Tibial artery (tissue), 4 donors: ENCODE measurements around the gene OGFOD2.

ENCODE experiments used
- DNase-seq, 2 donors: peaks; one replicate each; pipeline ENCODE4 v3.0.0-alpha.2; 2019
- H3K27ac ChIP-seq, 2 donors: fragments of 200-600 bp; sonication (generic) in 1 of 2; 1 replicate in 1 of 2; 2 replicates in 1 of 2; pipeline ENCODE4 v1.5.1; 2018 to 2019; ENCODE audit warnings: mild to moderate bottlenecking in 1 of 2
- H3K27me3 ChIP-seq, 2 donors: fragments of 200-600 bp; sonication (generic) in 1 of 2; one replicate each; pipeline versions ENCODE4 v1.5.1 to v1.6.0; 2016 to 2019
- H3K36me3 ChIP-seq, 3 donors: fragments of 200-600 bp; sonication (generic) in 2 of 3; one replicate each; pipeline ENCODE4 v1.5.1; 2016 to 2019; ENCODE audit warnings: mild to moderate bottlenecking in 2 of 3
- H3K4me1 ChIP-seq, 4 donors: fragments of 200-600 bp; sonication (generic) in 2 of 4; 1 replicate in 3 of 4; 2 replicates in 1 of 4; pipeline ENCODE4 v1.5.1; 2016 to 2019
- H3K4me3 ChIP-seq, 2 donors: fragments of 200-600 bp; sonication (generic) in 1 of 2; 1 replicate in 1 of 2; 2 replicates in 1 of 2; pipeline ENCODE4 v1.5.1; 2018 to 2019; ENCODE audit warnings: mild to moderate bottlenecking in 2 of 2
- H3K9me3 ChIP-seq, 3 donors: fragments of 200-600 bp; sonication (generic) in 1 of 3; one replicate each; pipeline ENCODE4 v1.5.1; 2016 to 2019
- intact Hi-C: fragments of 100-400 bp; cut with DNase I; formaldehyde crosslinking; loops from one replicate; pipeline ENCODE4 v1.15.0; 2023; ENCODE audit warnings: low total_unique reads
- TF ChIP-seq, protein P1 (sequence below), 2 experiments: fragments of 200-600 bp in 1 of 2; fragments of 450-650 bp in 1 of 2; IDR thresholded peaks; one replicate each; pipeline ENCODE4 v1.5.1; 2017 to 2019; ENCODE audit warnings: antibody characterized with exemption in 2 of 2, mild to moderate bottlenecking in 1 of 2, moderate library complexity in 1 of 2

OGFOD2 gene

DNA sequence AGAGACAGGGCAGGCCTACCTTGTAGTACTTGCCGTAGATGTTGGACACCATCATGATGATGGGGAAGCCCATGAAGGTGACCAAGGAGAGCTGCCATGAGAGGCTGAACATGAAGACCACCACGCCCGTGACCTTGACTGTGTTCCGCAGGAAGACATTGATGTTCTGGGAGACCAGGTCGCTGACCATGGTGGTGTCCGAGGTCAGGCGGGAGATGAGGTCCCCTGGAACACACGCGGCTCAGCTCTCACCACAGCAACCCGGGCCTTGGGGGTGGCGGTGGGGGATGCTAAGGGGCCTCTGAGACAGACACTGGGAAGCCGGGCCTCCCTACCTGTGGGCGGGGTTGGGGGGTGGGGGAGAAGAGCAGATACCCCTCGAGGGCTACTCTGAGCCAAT is 26.4 kb upstream of the OGFOD2 start:
- Histone ChIP-seq H3K27ac (no peak overlapping the region), H3K4me1 (peaks cover 9 to 32% (median 15%) of the 10 kb centered on the region in 4 donors), H3K27me3 (no peaks in the 10 kb centered on the region), H3K4me3 (no peak overlapping the region), H3K36me3 (no peaks in the 10 kb centered on the region), H3K9me3 (no peaks in the 10 kb centered on the region)
- intact Hi-C loops = no loop called here
- DNase-seq = no peak
- TF ChIP-seq, protein P1, sequence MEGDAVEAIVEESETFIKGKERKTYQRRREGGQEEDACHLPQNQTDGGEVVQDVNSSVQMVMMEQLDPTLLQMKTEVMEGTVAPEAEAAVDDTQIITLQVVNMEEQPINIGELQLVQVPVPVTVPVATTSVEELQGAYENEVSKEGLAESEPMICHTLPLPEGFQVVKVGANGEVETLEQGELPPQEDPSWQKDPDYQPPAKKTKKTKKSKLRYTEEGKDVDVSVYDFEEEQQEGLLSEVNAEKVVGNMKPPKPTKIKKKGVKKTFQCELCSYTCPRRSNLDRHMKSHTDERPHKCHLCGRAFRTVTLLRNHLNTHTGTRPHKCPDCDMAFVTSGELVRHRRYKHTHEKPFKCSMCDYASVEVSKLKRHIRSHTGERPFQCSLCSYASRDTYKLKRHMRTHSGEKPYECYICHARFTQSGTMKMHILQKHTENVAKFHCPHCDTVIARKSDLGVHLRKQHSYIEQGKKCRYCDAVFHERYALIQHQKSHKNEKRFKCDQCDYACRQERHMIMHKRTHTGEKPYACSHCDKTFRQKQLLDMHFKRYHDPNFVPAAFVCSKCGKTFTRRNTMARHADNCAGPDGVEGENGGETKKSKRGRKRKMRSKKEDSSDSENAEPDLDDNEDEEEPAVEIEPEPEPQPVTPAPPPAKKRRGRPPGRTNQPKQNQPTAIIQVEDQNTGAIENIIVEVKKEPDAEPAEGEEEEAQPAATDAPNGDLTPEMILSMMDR (IDR thresholded peaks at IDR 0.05) = no peak

DNA sequence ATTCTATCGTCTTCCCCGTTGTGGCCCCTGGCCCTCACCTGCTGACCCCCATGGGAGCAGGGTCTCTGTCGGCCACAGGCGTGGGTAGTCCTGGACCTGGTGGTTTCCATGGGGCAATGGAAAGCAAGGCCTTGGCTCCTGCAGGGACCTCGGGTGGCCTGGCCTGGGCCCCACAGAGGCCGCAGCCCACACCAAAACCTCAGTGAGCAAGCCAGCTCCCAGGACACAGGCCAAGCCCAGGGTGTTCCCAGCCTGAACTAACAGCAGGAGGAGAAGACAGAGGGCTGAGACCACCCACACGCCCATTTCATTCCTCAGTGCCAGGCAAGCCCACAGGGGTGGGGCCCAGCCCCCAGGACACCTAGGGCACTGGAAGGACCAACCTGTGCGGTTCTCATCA is 25.6 kb upstream of the OGFOD2 start:
- Histone ChIP-seq H3K4me3 (no peak overlapping the region), H3K27me3 (no peaks in the 10 kb centered on the region), H3K36me3 (no peaks in the 10 kb centered on the region), H3K27ac (no peak overlapping the region), H3K9me3 (no peaks in the 10 kb centered on the region), H3K4me1 (peaks cover 9 to 26% (median 15%) of the 10 kb centered on the region in 4 donors)
- intact Hi-C loops = no loop called here
- no peak for DNase-seq
- TF ChIP-seq, protein P1 (IDR thresholded peaks at IDR 0.05) = no peak

DNA sequence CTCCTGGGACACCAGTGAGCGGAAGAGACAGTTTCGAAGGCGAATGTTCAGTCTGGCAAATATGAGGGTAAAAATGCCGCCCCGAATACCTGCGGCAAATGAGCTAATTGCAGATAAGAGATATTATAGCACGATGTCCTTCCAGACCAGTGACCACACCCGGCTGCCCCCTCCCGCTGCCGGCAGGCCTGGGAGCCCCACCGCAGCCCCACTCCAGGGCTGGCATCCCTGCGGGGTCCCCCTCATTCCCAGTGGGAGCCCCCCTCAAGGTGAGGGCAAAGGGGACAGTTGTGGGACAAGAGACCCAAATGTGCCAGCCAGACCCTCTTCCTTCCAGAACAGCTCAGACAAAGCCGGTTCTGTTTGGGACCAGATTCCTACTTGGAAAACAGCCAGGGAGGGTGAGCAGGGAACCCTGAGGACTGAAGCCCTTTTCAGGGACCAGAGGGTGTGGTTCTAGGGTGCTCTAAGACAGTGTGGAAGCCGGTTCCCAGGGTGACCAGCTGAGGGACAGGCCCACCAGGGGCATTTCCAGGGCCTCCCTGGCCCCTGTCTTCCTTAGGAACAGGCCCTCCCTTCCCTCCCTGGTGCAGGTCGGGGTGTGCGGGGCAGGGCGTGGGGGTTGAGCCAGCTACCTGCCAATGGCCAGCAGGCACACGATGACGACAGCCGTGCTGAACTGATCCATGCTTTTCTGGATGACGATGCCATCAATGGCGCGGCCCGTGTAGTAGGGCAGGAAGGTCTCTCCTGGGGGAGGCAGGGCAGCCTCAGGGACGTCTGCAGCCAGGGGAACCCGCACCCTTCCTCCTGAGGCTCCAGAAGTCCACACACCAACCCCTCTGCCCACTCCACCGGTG is 25.0 kb upstream of the OGFOD2 start:
- no peaks in the 10 kb centered on the region for H3K27me3 ChIP-seq
- H3K4me3 ChIP-seq = no peak overlapping the region
- intact Hi-C loops = no loop called here
- no peak for DNase-seq
- TF ChIP-seq, protein P1 (IDR thresholded peaks at IDR 0.05) = no peak
- H3K27ac ChIP-seq = no peak overlapping the region
- no peaks in the 10 kb centered on the region for H3K9me3 ChIP-seq
- peaks cover 9 to 21% (median 15%) of the 10 kb centered on the region in 4 donors for H3K4me1 ChIP-seq
- H3K36me3 ChIP-seq = no peaks in the 10 kb centered on the region

DNA sequence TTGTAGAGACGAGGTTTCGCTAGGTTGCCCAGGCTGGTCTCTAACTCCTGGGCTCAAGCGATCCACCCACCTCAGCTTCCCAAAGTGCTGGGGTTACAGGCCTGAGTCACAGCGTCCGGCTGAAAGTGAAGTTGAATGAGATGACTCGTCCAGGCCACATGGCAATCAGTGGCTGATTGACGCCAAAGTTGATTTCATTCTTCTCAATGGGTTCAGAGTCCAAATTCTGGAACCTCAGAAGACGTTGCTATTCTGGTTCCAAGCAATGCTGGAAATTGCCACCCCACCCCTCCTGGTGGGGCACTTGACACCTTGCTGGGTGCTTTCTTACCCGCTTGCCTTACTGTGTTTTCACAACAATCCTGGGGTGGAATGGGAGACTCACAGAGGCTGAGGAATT is 23.6 kb upstream of the OGFOD2 start:
- H3K4me3 ChIP-seq = no peak overlapping the region
- TF ChIP-seq, protein P1 (IDR thresholded peaks at IDR 0.05) = no peak
- DNase-seq = no peak
- H3K36me3 ChIP-seq = peaks cover 0 to 5% (median 0%) of the 10 kb centered on the region in 3 donors
- H3K27ac ChIP-seq = no peak overlapping the region
- H3K9me3 ChIP-seq = no peaks in the 10 kb centered on the region
- H3K4me1 ChIP-seq = peaks cover 9 to 15% (median 12%) of the 10 kb centered on the region in 4 donors
- no peaks in the 10 kb centered on the region for H3K27me3 ChIP-seq
- intact Hi-C loops = no loop called here

DNA sequence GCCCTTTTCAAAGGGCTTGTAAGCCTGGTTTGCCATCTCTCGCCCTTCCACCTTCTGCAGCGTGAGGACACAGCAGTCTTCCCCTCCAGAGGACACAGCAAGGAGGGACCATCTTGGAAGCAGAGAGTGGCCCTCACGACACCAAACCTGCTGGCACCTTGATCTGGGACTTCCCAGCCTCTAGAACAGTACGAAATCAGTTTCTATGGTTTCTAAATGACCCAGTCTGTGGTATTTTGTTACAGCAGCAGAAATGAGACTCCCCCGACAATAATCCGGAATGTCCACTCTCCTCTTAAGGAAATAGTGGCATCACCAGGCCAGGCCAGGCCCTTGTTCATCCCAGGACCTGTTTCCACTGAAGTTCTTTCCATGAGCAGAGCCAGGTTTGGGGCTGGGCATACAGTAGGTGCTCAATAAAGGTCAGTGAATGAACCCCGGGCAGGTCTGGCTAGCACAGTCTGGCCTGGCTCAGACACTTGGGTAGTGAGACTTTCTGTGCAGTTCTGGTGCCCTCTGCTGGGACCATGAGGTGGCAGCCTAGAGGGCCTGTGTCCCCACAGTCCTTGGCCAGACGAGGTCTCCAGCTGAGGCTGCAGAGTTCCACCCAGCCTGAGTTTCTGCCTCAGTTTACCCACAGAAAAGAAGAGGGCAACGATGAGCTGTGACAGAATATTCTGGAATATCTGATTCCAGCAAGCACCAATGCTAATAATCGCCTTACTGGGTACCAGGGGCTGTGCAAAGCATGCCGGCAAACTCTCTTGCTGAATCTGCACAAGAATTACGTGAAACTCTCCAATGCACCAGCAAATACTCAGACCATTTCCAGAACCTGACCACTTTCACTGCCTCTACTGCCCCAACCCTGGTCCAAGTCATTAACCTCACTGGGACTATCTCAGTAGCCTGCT is 22.8 kb upstream of the OGFOD2 start:
- intact Hi-C loops = loop anchor here (1.0 to 2.0 kb wide), 2 partner anchors 92 to 159 kb away; no protein-coding TSS in a partner anchor
- Histone ChIP-seq H3K36me3 (peaks cover 0 to 13% (median 0%) of the 10 kb centered on the region in 3 donors), H3K27ac (no peak overlapping the region), H3K4me3 (no peak overlapping the region), H3K27me3 (no peaks in the 10 kb centered on the region), H3K9me3 (no peaks in the 10 kb centered on the region), H3K4me1 (peaks cover under 1 to 9% (median 4%) of the 10 kb centered on the region in 4 donors)
- peak; percentile 73 to 83 for DNase-seq
- TF ChIP-seq, protein P1 (IDR thresholded peaks at IDR 0.05) = peak; percentile 89 to 91
